Measurements from ENCODE around the gene LCOR. TPM values are rescaled to one million over a fixed set of nuclear protein-coding genes. Genes with fewer than 3 reads are reported as not detected.

The LCOR gene
- total and polyA plus RNA-seq, 2 of the 13 experiments (the other 11 are each of a cell fraction or from before 2014, with no cell fraction given): 12.4 to 23.7 TPM

DNA sequence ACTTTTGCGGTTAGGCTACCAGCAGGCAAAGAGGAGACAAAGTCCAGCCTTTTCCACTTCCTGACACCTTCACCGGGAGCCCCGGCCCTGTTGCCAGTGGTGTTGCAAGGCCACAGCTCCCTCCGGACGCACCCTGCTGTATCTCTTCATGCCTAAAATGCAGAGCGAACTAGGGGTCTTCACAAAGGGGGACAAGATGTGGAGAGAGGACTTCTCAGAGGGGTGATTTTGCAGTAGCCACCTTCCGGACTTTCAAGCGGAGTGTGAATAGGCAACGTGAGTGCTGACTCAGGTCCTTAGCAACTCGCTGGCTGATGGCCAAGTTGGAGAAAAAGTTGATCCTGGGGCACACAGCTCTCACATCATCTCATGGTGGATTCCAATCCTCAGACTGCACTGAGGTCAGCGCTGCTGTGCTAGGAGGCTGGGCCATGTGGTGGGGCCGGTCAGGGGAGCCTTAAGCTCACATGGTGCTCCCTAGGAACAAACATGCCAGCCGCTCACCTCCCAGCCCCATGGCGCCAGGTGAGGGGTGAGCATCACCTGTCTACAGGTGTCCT, 166.3 kb downstream of the LCOR start (continued):
- TF ChIP-seq, protein P1, sequence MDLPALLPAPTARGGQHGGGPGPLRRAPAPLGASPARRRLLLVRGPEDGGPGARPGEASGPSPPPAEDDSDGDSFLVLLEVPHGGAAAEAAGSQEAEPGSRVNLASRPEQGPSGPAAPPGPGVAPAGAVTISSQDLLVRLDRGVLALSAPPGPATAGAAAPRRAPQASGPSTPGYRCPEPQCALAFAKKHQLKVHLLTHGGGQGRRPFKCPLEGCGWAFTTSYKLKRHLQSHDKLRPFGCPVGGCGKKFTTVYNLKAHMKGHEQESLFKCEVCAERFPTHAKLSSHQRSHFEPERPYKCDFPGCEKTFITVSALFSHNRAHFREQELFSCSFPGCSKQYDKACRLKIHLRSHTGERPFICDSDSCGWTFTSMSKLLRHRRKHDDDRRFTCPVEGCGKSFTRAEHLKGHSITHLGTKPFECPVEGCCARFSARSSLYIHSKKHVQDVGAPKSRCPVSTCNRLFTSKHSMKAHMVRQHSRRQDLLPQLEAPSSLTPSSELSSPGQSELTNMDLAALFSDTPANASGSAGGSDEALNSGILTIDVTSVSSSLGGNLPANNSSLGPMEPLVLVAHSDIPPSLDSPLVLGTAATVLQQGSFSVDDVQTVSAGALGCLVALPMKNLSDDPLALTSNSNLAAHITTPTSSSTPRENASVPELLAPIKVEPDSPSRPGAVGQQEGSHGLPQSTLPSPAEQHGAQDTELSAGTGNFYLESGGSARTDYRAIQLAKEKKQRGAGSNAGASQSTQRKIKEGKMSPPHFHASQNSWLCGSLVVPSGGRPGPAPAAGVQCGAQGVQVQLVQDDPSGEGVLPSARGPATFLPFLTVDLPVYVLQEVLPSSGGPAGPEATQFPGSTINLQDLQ (CRISPR knock-in tag; IDR thresholded peaks at IDR 0.05): no peak
- TF ChIP-seq KDM2A (CRISPR knock-in tag; IDR thresholded peaks at IDR 0.05; ENCODE audit: borderline replicate concordance, low read depth) (peak; percentile 74; the same call in 1 of the 2 replicates), ZNF792 (CRISPR knock-in tag; IDR thresholded peaks at IDR 0.05) (0 out of 2 replicates have a peak, but pooled peaks have one; percentile 22), SIN3A (IDR thresholded peaks at IDR 0.05; ENCODE audit: borderline replicate concordance, low read depth, low read length) (no peak), FOXP4 (CRISPR knock-in tag; IDR thresholded peaks at IDR 0.05) (no peak), ZSCAN21 (CRISPR knock-in tag; IDR thresholded peaks at IDR 0.05; ENCODE audit: borderline replicate concordance) (no peak), RNF2 (conservative IDR thresholded peaks at IDR 0.05; ENCODE audit: low read depth) (no peak), GPN1 (CRISPR knock-in tag; IDR thresholded peaks at IDR 0.05; ENCODE audit: borderline replicate concordance) (no peak), HOXA9 (CRISPR knock-in tag; IDR thresholded peaks at IDR 0.05; ENCODE audit: borderline replicate concordance) (no peak), ZNF678 (CRISPR knock-in tag; IDR thresholded peaks at IDR 0.05) (no peak), WIZ (CRISPR knock-in tag; IDR thresholded peaks at IDR 0.05) (no peak), TARDBP (CRISPR knock-in tag; IDR thresholded peaks at IDR 0.05) (no peak), ZNF629 (CRISPR knock-in tag; conservative IDR thresholded peaks at IDR 0.05) (no peak), ZNF382 (CRISPR knock-in tag; IDR thresholded peaks at IDR 0.05; ENCODE audit: borderline replicate concordance) (no peak), ZNF224 (CRISPR knock-in tag; IDR thresholded peaks at IDR 0.05) (no peak), TAF1 (CRISPR knock-in tag; IDR thresholded peaks at IDR 0.05) (0 out of 2 replicates have a peak, but pooled peaks have one; percentile 30), KLF16 (CRISPR knock-in tag; IDR thresholded peaks at IDR 0.05) (no peak), NRL (CRISPR knock-in tag; IDR thresholded peaks at IDR 0.05; ENCODE audit: borderline replicate concordance) (peak; percentile 76), SMARCE1 (IDR thresholded peaks at IDR 0.05; ENCODE audit: borderline replicate concordance) (no peak), NFE2L1 (CRISPR knock-in tag; IDR thresholded peaks at IDR 0.05; ENCODE audit: borderline replicate concordance) (no peak)
- TF ChIP-seq, protein P2, sequence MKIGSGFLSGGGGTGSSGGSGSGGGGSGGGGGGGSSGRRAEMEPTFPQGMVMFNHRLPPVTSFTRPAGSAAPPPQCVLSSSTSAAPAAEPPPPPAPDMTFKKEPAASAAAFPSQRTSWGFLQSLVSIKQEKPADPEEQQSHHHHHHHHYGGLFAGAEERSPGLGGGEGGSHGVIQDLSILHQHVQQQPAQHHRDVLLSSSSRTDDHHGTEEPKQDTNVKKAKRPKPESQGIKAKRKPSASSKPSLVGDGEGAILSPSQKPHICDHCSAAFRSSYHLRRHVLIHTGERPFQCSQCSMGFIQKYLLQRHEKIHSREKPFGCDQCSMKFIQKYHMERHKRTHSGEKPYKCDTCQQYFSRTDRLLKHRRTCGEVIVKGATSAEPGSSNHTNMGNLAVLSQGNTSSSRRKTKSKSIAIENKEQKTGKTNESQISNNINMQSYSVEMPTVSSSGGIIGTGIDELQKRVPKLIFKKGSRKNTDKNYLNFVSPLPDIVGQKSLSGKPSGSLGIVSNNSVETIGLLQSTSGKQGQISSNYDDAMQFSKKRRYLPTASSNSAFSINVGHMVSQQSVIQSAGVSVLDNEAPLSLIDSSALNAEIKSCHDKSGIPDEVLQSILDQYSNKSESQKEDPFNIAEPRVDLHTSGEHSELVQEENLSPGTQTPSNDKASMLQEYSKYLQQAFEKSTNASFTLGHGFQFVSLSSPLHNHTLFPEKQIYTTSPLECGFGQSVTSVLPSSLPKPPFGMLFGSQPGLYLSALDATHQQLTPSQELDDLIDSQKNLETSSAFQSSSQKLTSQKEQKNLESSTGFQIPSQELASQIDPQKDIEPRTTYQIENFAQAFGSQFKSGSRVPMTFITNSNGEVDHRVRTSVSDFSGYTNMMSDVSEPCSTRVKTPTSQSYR (CRISPR knock-in tag; IDR thresholded peaks at IDR 0.05; ENCODE audit: borderline replicate concordance): no peak
- TF ChIP-seq, protein P3, sequence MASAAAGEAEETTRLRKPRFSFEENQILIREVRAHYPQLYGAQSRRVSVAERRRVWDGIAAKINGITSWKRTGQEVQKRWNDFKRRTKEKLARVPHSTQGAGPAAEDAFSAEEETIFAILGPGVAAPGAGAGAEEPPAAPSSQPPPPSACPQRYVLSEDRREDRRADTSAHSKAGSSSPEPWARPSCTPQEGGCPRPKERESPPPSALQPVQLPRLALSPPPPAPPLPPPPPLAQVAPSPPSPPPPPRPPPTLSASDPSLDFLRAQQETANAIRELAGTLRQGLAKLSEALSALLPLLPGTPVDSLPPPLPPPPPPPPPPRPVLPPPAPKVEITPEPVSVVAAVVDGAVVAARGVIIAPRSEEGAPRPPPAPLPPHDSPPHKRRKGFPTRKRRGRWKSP (CRISPR knock-in tag; IDR thresholded peaks at IDR 0.05): 0 out of 2 replicates have a peak, but pooled peaks have one; percentile 17
